ENCODE results near the gene COX6B1. TPM values are rescaled to one million over a fixed set of nuclear protein-coding genes. Genes with fewer than 3 reads are reported as not detected.

Gene COX6B1
- total and polyA plus RNA-seq, 4 donors = 202 to 1,407 (median 508) TPM

- peaks cover 0 to 2% (median 0%) of the 10 kb centered on the region in 4 donors for H3K36me3 ChIP-seq (ENCODE audit: control insufficient read depth in 4 of 4, insufficient read depth in 4 of 4, low read length in 4 of 4)
- peak; percentile 69 for ATAC-seq (ENCODE audit: insufficient read depth, low FRiP score)
- no peaks in the 10 kb centered on the region for H3K27me3 ChIP-seq (ENCODE audit: control insufficient read depth in 3 of 3, insufficient read depth in 3 of 3, low read length in 2 of 3)
- peak; percentile 89 to 93 (median 90) for DNase-seq
- H3K27ac ChIP-seq (ENCODE audit: low read depth in 1 of 2, low read length in 1 of 2) = peak overlapping the region; percentile 63 to 85
- H3K9me3 ChIP-seq (ENCODE audit: control insufficient read depth in 4 of 4, insufficient read depth in 3 of 4, low read length in 3 of 4) = no peaks in the 10 kb centered on the region
- no peak for TF ChIP-seq CTCF (IDR thresholded peaks at IDR 0.05; ENCODE audit: control extremely low read depth, extremely low read depth)
- peak overlapping the region; percentile 49 for H3K4me3 ChIP-seq
- H3K9ac ChIP-seq (ENCODE audit: insufficient read depth in 1 of 2, low read length in 2 of 2) = peak overlapping the region in 1 of 2 donors; percentile 38
- H3K4me1 ChIP-seq (ENCODE audit: control insufficient read depth in 5 of 5, insufficient read depth in 5 of 5, low read length in 5 of 5) = peaks cover 2 to 31% (median 6%) of the 10 kb centered on the region in 5 donors
- WGBS, 2 donors = 0 to 1% methylated on average over 68 to 69 of the region's 69 CpGs
Measured at GRCh38 chr19:35643255-35644205, 4.6 kb upstream of the COX6B1 start.

GRCh38 chr19:35644206-35644986 lies 3.7 kb upstream of the COX6B1 start:
- peak overlapping the region in 1 of 2 donors; percentile 55 for H3K9ac ChIP-seq (ENCODE audit: insufficient read depth in 1 of 2, low read length in 2 of 2)
- H3K27ac ChIP-seq (ENCODE audit: low read depth in 1 of 2, low read length in 1 of 2) = peak overlapping the region; percentile 80 to 85
- ATAC-seq (ENCODE audit: insufficient read depth, low FRiP score) (peak; percentile 91), DNase-seq (peak; percentile 95 to 97 (median 97))
- 0 to 1% methylated on average over 60 of the region's 60 CpGs for WGBS, 2 donors
- H3K36me3 ChIP-seq (ENCODE audit: control insufficient read depth in 4 of 4, insufficient read depth in 4 of 4, low read length in 4 of 4) = peaks cover 0 to 2% (median 0%) of the 10 kb centered on the region in 4 donors
- peaks cover 5 to 38% (median 12%) of the 10 kb centered on the region in 5 donors for H3K4me1 ChIP-seq (ENCODE audit: control insufficient read depth in 5 of 5, insufficient read depth in 5 of 5, low read length in 5 of 5)
- no peaks in the 10 kb centered on the region for H3K27me3 ChIP-seq (ENCODE audit: control insufficient read depth in 3 of 3, insufficient read depth in 3 of 3, low read length in 2 of 3)
- H3K4me3 ChIP-seq = peak overlapping the region; percentile 30
- no peak for TF ChIP-seq CTCF (IDR thresholded peaks at IDR 0.05; ENCODE audit: control extremely low read depth, extremely low read depth)
- no peaks in the 10 kb centered on the region for H3K9me3 ChIP-seq (ENCODE audit: control insufficient read depth in 4 of 4, insufficient read depth in 3 of 4, low read length in 3 of 4)

GRCh38 chr19:35644987-35645679 lies 3.0 kb upstream of the COX6B1 start:
- Histone ChIP-seq H3K36me3 (ENCODE audit: control insufficient read depth in 4 of 4, insufficient read depth in 4 of 4, low read length in 4 of 4) (peaks cover 0 to 2% (median 0%) of the 10 kb centered on the region in 4 donors), H3K27me3 (ENCODE audit: control insufficient read depth in 3 of 3, insufficient read depth in 3 of 3, low read length in 2 of 3) (no peaks in the 10 kb centered on the region), H3K4me1 (ENCODE audit: control insufficient read depth in 5 of 5, insufficient read depth in 5 of 5, low read length in 5 of 5) (peaks cover 5 to 38% (median 12%) of the 10 kb centered on the region in 5 donors), H3K27ac (ENCODE audit: low read depth in 1 of 2, low read length in 1 of 2) (peak overlapping the region; percentile 80 to 85), H3K9me3 (ENCODE audit: control insufficient read depth in 4 of 4, insufficient read depth in 3 of 4, low read length in 3 of 4) (no peaks in the 10 kb centered on the region), H3K9ac (ENCODE audit: insufficient read depth in 1 of 2, low read length in 2 of 2) (peak overlapping the region in 1 of 2 donors; percentile 55), H3K4me3 (no peak overlapping the region)
- no peak for TF ChIP-seq CTCF (IDR thresholded peaks at IDR 0.05; ENCODE audit: control extremely low read depth, extremely low read depth)
- WGBS, 2 donors = 18 to 21% methylated on average over 20 of the region's 20 CpGs
- no peak for ATAC-seq (ENCODE audit: insufficient read depth, low FRiP score)
- peak; percentile 74 to 79 (median 77) for DNase-seq

Measured in lung (tissue), 12 donors.